B cell (primary cell): Measurements from ENCODE around the gene TGOLN2. TPM values are rescaled to one million over a fixed set of nuclear protein-coding genes. Genes with fewer than 3 reads are reported as not detected.
"Not testable (repeated sequence)": the region's sequence is repeated elsewhere in the genome, so short reads cannot be mapped to it uniquely, and the experiment has no call there.

Experiments used
- ATAC-seq: fragments of 200-7000 bp; cut with Tn5 transposase; one replicate; pipeline ENCODE4 v1.10.0; 2021; ENCODE audit warnings: low read depth, mild to moderate bottlenecking, moderate number of reproducible peaks, moderate library complexity
- CTCF ChIA-PET: fragments of 350-600 bp; sonication (Branson Sonifier 250); formaldehyde crosslinking; loops from one replicate; lab custom pipeline; 2021; ENCODE audit warnings: antibody characterized with exemption, inconsistent platforms; lab: Charles Lee
- POLR2A ChIA-PET: fragments of 350-600 bp; sonication (Branson Sonifier 250); formaldehyde crosslinking; loops from one replicate; lab custom pipeline; 2021; ENCODE audit warnings: antibody characterized with exemption; lab: Charles Lee
- DNase-seq: peaks from one replicate; pipeline ENCODE4 v3.0.0; 2013
- H2AFZ ChIP-seq: 2 replicates; pipeline ENCODE4 v1.6.1; 2012; ENCODE audit warnings: mild to moderate bottlenecking, low read depth, low read length; ENCODE audit not compliant: insufficient read depth, poor library complexity, severe bottlenecking
- H3K27ac ChIP-seq, 2 donors: 1 replicate in 1 of 2; 2 replicates in 1 of 2; pipeline ENCODE4 v1.5.1; 2012 to 2013; ENCODE audit warnings: low read length in 2 of 2, mild to moderate bottlenecking in 2 of 2, moderate library complexity in 1 of 2
- H3K27me3 ChIP-seq, 4 experiments: fragments of 200-600 bp in 1 of 4; sonication (generic) in 1 of 4; replicated peaks in 1 of 4; 1 replicate in 2 of 4; 2 replicates in 2 of 4; pipeline versions ENCODE4 v1.6.1 to v1.7.0; 2013 to 2016; ENCODE audit warnings: low read length in 3 of 4, mild to moderate bottlenecking in 2 of 4, mixed read lengths in 1 of 4, moderate library complexity in 1 of 4; ENCODE audit not compliant: insufficient read depth in 4 of 4, control insufficient read depth in 3 of 4; ENCODE audit errors: control extremely low read depth in 1 of 4
- H3K36me3 ChIP-seq, 2 experiments: replicated peaks in 1 of 2; 1 replicate in 1 of 2; 2 replicates in 1 of 2; pipeline versions ENCODE4 v1.6.1 to v1.7.1; 2013; ENCODE audit warnings: low read length in 1 of 2; ENCODE audit not compliant: insufficient read depth in 2 of 2, control insufficient read depth in 1 of 2; ENCODE audit errors: control extremely low read depth in 1 of 2, extremely low read depth in 1 of 2
- H3K4me1 ChIP-seq, 2 donors: fragments of 200-600 bp in 1 of 2; sonication (generic) in 1 of 2; 1 replicate in 1 of 2; 2 replicates in 1 of 2; pipeline versions ENCODE4 v1.5.1 to v1.6.1; 2013 to 2017; ENCODE audit warnings: low read length in 2 of 2; ENCODE audit not compliant: control insufficient read depth in 2 of 2, insufficient read depth in 2 of 2
- H3K4me2 ChIP-seq: replicated peaks from 2 replicates; pipeline ENCODE3; 2012; ENCODE audit warnings: mild to moderate bottlenecking, low read depth, low read length; ENCODE audit not compliant: poor library complexity, severe bottlenecking
- H3K4me3 ChIP-seq, 5 experiments: fragments of 200-600 bp in 1 of 5; sonication (generic) in 1 of 5; 1 replicate in 3 of 5; 2 replicates in 2 of 5; pipeline versions ENCODE4 v1.5.1 to v1.7.0; 2011 to 2016; ENCODE audit warnings: low read length in 4 of 5, mild to moderate bottlenecking in 4 of 5, low read depth in 2 of 5, control low read depth in 1 of 5, moderate library complexity in 1 of 5; ENCODE audit not compliant: insufficient read depth in 1 of 5; ENCODE audit errors: control extremely low read depth in 1 of 5, extremely low read depth in 1 of 5
- H3K79me2 ChIP-seq: fragments of 200-600 bp; sonication (generic); one replicate; pipeline ENCODE4 v1.6.0; 2016; ENCODE audit warnings: low read length; ENCODE audit not compliant: control insufficient read depth, insufficient read depth
- H3K9ac ChIP-seq: fragments of 200-600 bp; sonication (generic); 2 replicates; pipeline ENCODE4 v1.6.1; 2017; ENCODE audit warnings: mild to moderate bottlenecking, low read length, moderate library complexity
- H3K9me3 ChIP-seq, 3 donors: one replicate each; pipeline versions ENCODE4 v1.6.1 to v1.7.1; 2013; ENCODE audit warnings: low read length in 2 of 3; ENCODE audit not compliant: control insufficient read depth in 2 of 3, insufficient read depth in 1 of 3; ENCODE audit errors: control extremely low read depth in 1 of 3
- H4K20me1 ChIP-seq: 2 replicates; pipeline ENCODE4 v1.6.0; 2012; ENCODE audit warnings: mild to moderate bottlenecking, low read length; ENCODE audit not compliant: insufficient read depth, control insufficient read depth, poor library complexity, severe bottlenecking
- H3K27ac Mint-ChIP-seq: one replicate; pipeline ENCODE4 v1.8.0; 2021; ENCODE audit warnings: mixed read lengths
- H3K27me3 Mint-ChIP-seq: one replicate; pipeline ENCODE4 v1.8.0; 2021; ENCODE audit warnings: mixed read lengths
- H3K4me1 Mint-ChIP-seq: one replicate; pipeline ENCODE4 v1.8.0; 2021; ENCODE audit warnings: mixed read lengths
- H3K4me3 Mint-ChIP-seq: one replicate; pipeline ENCODE4 v1.8.0; 2021; ENCODE audit warnings: mixed read lengths
- H3K9me3 Mint-ChIP-seq: one replicate; pipeline ENCODE4 v1.8.0; 2022; ENCODE audit warnings: mixed read lengths; ENCODE audit not compliant: insufficient read depth
- CTCF ChIP-seq: fragments of 200-600 bp; IDR thresholded peaks from one replicate; pipeline ENCODE4 v1.8.0; 2022; ENCODE audit warnings: antibody characterized with exemption, mild to moderate bottlenecking
- EZH2 ChIP-seq: IDR thresholded peaks from 2 replicates; pipeline ENCODE4 v1.6.1; 2012; ENCODE audit warnings: borderline replicate concordance, low read depth, mild to moderate bottlenecking, moderate library complexity, low read length; ENCODE audit not compliant: insufficient read depth, poor library complexity, severe bottlenecking
- WGBS: methylation state at CpG from one replicate; pipeline ENCODE4 v1.1.5; 2013; ENCODE audit warnings: missing lambda C conversion rate; ENCODE audit not compliant: insufficient coverage; 5-methylcytosine and 5-hydroxymethylcytosine counted together
- intact Hi-C: fragments of 100-400 bp; cut with micrococcal nuclease; formaldehyde crosslinking; loops from one replicate; pipeline ENCODE4 v1.10.0; 2022
- polyA plus RNA-seq: library from polyadenylated mRNA; depleted of rRNA; stranded (reverse); fragments of >200 nt; gene quantifications from 2 replicates; pipeline ENCODE4 v1.2.3, GENCODE V29; 2012
- total RNA-seq, 2 donors: library from RNA; stranded (reverse); fragments of 120-200 nt in 1 of 2; gene quantifications; 1 replicate in 1 of 2; 2 replicates in 1 of 2; pipeline versions ENCODE4 v1.2.3 to v1.2.4, GENCODE V29; 2013 to 2022

TGOLN2 gene
- total and polyA plus RNA-seq, 2 donors (not counting 1 experiment from before 2014, with no cell fraction given) = 106 to 172 TPM

GRCh38 chr2:85340034-85340892 is 12.5 kb upstream of the TGOLN2 start:
- H3K36me3 ChIP-seq = peaks cover 0 to 4% of the 10 kb centered on the region in 2 experiments
- WGBS = 88% methylated on average over 7 of the region's 13 CpGs
- H3K27me3 ChIP-seq = no peaks in the 10 kb centered on the region
- no peaks in the 10 kb centered on the region for H3K9me3 Mint-ChIP-seq
- POLR2A ChIA-PET = no interaction called here
- no peak overlapping the region for H3K4me3 Mint-ChIP-seq
- no peaks in the 10 kb centered on the region for H3K4me1 Mint-ChIP-seq
- ATAC-seq (no peak), DNase-seq (no peak)
- no peak overlapping the region for H3K4me3 ChIP-seq
- no peak overlapping the region for H3K9ac ChIP-seq
- H3K4me1 ChIP-seq = no peaks in the 10 kb centered on the region
- H2AFZ ChIP-seq = no peak overlapping the region
- CTCF ChIA-PET = no interaction called here
- no peaks in the 10 kb centered on the region for H4K20me1 ChIP-seq
- H3K27ac Mint-ChIP-seq = no peak overlapping the region
- H3K9me3 ChIP-seq = no peaks in the 10 kb centered on the region
- no peak overlapping the region for H3K27ac ChIP-seq
- no peak overlapping the region for H3K4me2 ChIP-seq
- no peaks in the 10 kb centered on the region for H3K79me2 ChIP-seq
- no peaks in the 10 kb centered on the region for H3K27me3 Mint-ChIP-seq
- intact Hi-C loops = no loop called here
- TF ChIP-seq EZH2 (no peak), CTCF (no peak)

- no peak overlapping the region for H3K4me2 ChIP-seq
- 50% methylated on average over 2 of the region's 2 CpGs for WGBS
- no peaks in the 10 kb centered on the region for H3K9me3 Mint-ChIP-seq
- H3K4me1 Mint-ChIP-seq = peaks cover 4% of the 10 kb centered on the region
- H3K9me3 ChIP-seq = no peaks in the 10 kb centered on the region
- DNase-seq = no peak
- H3K27me3 Mint-ChIP-seq = no peaks in the 10 kb centered on the region
- intact Hi-C loops = no loop called here
- H3K27ac Mint-ChIP-seq = no peak overlapping the region
- H4K20me1 ChIP-seq = no peaks in the 10 kb centered on the region
- no peak overlapping the region for H3K9ac ChIP-seq
- ATAC-seq = no peak
- no peak overlapping the region for H3K4me3 ChIP-seq
- H3K79me2 ChIP-seq = no peaks in the 10 kb centered on the region
- H3K27me3 ChIP-seq = no peaks in the 10 kb centered on the region
- ChIA-PET CTCF (no interaction called here), POLR2A (no interaction called here)
- TF ChIP-seq EZH2 (no peak), CTCF (no peak)
- no peak overlapping the region for H3K27ac ChIP-seq
- no peaks in the 10 kb centered on the region for H3K4me1 ChIP-seq
- H2AFZ ChIP-seq = no peak overlapping the region
- H3K4me3 Mint-ChIP-seq = no peak overlapping the region
- H3K36me3 ChIP-seq = no peaks in the 10 kb centered on the region
Observed at GRCh38 chr2:85334928-85335327, 7.1 kb upstream of the TGOLN2 start.

- H3K9me3 Mint-ChIP-seq, DNase-seq, H3K4me2 ChIP-seq, CTCF ChIA-PET, H3K9ac ChIP-seq, H3K4me3 Mint-ChIP-seq, H3K27me3 ChIP-seq, intact Hi-C loops, H3K36me3 ChIP-seq, H3K4me1 ChIP-seq, POLR2A ChIA-PET, H2AFZ ChIP-seq, H3K4me1 Mint-ChIP-seq, H3K27ac ChIP-seq, ATAC-seq, H3K27ac Mint-ChIP-seq, H3K4me3 ChIP-seq, H4K20me1 ChIP-seq, H3K79me2 ChIP-seq, H3K27me3 Mint-ChIP-seq, H3K9me3 ChIP-seq: not testable (repeated sequence)
- WGBS = no CpG with 5 or more reads among the region's 4 CpGs
Observed at GRCh38 chr2:85333877-85334276, 6.1 kb upstream of the TGOLN2 start.
